GM12873 (cell line): Measurements from ENCODE around the gene GID8.

Experiments used
- CTCF ChIP-seq: IDR thresholded peaks from 2 replicates; pipeline ENCODE4 v1.5.1; 2012; ENCODE audit warnings: low read depth, mild to moderate bottlenecking, moderate library complexity, low read length, control low read depth; ENCODE audit not compliant: insufficient read depth; ENCODE audit errors: missing control alignments

GID8 gene

GRCh38 chr20:62958388-62959100 lies 20.6 kb downstream of the GID8 start:
- TF ChIP-seq CTCF = no peak

DNA sequence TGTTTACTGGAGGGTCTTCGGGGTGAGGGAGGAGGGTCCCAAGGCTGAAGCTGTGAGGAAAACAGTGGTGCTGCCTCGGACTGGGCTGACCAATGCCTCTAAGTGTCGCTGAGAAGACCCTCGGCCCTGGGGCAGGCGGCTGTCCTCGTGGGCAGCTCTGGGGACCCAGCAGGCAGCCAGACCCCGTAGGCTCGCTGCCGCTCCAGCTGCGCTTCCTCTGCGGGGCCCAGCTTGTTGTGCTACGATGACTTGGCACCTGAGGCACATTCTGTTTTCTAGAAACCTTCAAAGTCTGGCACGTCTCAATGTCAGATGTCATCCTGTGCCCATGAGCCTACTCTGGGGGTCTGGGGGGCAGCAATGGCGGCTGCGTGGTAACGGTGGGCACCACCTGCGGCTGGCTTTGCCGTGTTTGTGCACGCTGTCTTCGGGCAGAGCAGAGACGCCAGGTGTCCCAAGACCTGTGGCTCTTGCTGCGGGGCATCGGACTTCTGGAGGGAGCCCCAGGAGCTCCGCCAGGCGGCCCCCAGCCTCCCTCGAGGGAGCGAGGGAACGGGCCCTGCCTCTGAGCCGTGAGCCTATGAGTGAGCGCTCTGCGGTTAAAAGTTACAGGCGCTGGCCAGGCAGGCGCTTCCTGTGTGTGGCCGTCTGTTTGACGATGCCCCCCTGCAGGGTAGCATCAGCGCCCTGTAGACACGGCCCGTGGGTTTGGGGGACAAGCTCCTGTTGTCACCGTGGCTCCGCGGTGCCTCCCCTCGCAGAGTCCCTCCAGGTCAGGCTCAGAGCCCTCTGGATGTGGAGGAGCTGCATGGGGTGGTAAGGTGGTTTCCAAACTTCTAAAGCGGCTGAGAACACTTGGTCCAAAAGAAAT lies 21.4 kb downstream of the GID8 start:
- TF ChIP-seq CTCF = no peak

DNA sequence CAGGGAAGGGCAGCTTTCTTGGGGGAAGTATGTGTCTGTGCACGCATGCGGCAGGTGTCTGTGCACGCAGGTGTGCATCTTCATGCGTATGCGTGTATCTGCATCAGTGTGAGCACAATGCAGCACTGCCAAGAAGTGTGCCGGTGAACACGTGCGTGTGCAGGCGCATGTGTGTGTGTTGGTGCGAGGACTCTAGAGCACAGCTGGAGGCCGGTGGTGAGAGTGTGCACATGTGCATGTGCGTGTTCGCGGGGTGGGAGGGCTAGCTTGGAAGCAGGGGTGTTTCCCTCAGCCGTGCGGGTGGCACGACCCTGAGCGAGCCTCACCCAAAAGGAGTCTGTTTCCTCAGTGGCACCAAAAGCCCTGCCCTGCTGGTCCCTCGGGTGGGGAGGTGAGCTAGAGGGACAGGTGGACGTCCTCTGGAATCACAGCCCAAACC lies 22.1 kb downstream of the GID8 start:
- TF ChIP-seq CTCF = no peak

DNA sequence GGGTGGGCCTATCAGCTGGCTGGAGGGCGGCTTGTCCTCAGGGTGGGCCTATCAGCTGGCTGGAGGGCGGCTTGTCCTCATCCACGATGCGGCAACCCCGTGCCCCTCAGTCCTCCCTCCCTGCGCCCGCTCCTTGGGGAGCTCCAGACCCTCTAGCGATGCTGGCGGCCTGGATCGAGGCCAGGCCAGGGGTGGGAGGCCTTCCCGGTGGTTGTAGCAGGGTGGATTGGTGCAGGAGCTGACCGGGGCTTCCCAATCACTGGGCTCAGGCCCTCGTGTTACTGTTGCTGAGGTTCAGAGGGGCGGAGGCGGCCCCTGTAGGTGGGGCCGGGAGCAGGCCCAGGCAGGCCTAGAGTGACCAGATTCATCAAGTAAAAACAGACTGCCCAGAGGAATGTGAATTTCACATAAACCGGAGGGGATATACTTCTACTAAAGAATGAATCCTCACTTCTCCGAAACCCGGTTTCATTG lies 23.4 kb downstream of the GID8 start:
- no peak for TF ChIP-seq CTCF

- TF ChIP-seq CTCF = no peak
Observed at GRCh38 chr20:62961799-62962198, 23.9 kb downstream of the GID8 start.

DNA sequence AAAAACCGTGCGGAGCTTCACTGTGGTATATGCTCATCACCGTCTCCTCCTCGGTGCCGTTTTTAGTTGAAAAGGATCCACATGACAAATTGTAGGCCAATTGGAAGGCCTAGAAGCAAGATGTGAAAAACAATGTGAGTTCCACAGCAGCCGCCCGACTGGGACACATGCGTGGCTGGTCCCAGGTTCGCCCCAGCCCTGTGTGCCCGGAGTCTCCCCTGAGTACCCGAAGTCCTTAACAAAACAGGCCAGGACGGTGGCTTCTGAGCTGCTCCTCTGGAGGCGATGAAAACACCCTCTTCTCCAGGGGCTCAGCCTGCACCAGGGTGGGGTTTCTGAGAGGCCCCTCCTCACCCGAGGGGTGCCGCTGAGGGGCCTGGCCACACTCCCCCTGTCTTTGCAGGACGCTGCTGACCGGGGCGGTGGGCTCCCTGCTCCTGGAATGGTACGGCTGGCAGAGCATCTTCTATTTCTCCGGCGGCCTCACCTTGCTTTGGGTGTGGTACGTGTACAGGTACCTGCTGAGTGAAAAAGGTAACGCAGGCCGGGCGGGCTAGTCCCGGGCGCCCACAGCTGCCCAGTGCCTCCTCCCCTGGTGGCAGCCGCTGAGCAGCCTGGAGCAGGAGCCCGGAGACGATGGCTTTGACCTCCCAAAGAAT lies 24.4 kb downstream of the GID8 start:
- no peak for TF ChIP-seq CTCF
